HUES6 (cell line): Measurements from ENCODE around the gene DGCR2.

ENCODE experiments used
- H3K27ac ChIP-seq: 2 replicates; pipeline ENCODE4 v1.7.0; 2013; ENCODE audit warnings: low read depth, mild to moderate bottlenecking, low read length, inconsistent platforms
- H3K27me3 ChIP-seq: 2 replicates; pipeline ENCODE4 v1.6.1; 2013; ENCODE audit warnings: low read length; ENCODE audit not compliant: control insufficient read depth, insufficient read depth
- H3K36me3 ChIP-seq: 2 replicates; pipeline ENCODE4 v1.6.1; 2013; ENCODE audit warnings: low read length; ENCODE audit not compliant: control insufficient read depth, insufficient read depth
- H3K4me1 ChIP-seq: 2 replicates; pipeline ENCODE4 v1.6.1; 2013; ENCODE audit warnings: low read length; ENCODE audit not compliant: control insufficient read depth, insufficient read depth
- H3K4me3 ChIP-seq: 2 replicates; pipeline ENCODE4 v1.5.1; 2013; ENCODE audit warnings: low read depth, low read length
- H3K9ac ChIP-seq: one replicate; pipeline ENCODE4 v1.6.1; 2013; ENCODE audit warnings: mild to moderate bottlenecking, low read length
- H3K9me3 ChIP-seq: 2 replicates; pipeline ENCODE4 v1.6.1; 2013; ENCODE audit warnings: low read depth, low read length; ENCODE audit not compliant: control insufficient read depth, insufficient read depth

Gene DGCR2

DNA sequence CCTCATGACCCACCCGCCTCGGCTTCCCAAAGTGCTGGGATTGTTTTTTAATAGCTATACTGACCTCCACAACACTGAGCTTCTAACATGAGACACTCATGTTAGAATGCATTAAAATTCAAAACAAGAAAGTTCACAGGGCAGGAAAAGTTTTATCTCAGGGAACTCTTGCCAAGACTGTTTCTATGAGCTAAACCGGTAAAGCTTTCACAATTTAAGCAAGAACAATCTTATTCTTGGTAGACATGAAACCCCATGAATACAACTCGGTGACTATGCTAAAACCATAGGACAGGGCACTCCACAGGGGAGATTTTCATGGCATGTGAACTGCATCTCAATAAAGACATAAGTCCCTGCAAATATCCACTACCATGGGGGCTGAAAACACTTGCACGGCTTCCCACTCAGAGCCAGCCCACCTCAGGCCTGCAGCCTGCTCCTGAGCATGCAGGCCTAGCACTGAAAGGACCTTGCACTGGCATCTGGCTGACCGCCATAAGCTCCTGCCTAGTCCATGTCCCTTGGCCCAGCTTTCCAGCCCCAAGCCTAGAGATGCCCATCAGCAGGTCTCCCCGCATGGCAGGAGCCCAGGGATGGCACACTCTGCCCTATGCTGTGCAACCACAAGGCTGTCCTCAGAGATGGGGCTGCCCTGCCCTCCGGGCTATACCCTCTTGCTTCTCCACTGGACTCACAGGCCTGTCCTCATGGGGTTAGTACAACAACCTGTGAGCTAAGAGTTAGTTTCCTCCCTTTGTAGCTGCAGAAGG lies 58.4 kb downstream of the DGCR2 start:
- no peak overlapping the region for H3K9ac ChIP-seq
- no peak overlapping the region for H3K4me3 ChIP-seq
- H3K4me1 ChIP-seq: no peaks in the 10 kb centered on the region
- H3K9me3 ChIP-seq: no peaks in the 10 kb centered on the region
- H3K27me3 ChIP-seq: no peaks in the 10 kb centered on the region
- H3K36me3 ChIP-seq: peaks cover 87% of the 10 kb centered on the region
- H3K27ac ChIP-seq: no peak overlapping the region

DNA sequence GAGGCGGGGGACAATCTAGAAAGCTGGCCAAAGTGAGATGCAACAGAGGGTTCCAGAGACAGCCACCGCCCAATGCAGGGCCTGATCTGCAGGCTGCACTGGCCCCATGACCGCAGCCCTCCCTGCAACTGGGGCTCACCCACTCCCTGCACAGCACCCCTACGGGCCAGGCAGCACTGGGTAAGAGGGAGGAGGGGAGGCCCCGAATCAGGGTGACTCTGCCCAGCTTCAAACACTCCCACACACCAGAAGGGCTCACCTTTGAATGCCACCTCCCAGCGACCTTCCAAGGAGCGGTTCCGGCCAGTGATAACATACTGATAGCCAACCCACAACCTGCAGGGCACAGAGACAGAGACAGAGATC lies 59.3 kb downstream of the DGCR2 start:
- no peak overlapping the region for H3K9ac ChIP-seq
- H3K36me3 ChIP-seq: peaks cover 92% of the 10 kb centered on the region
- no peaks in the 10 kb centered on the region for H3K4me1 ChIP-seq
- no peak overlapping the region for H3K4me3 ChIP-seq
- no peaks in the 10 kb centered on the region for H3K27me3 ChIP-seq
- no peak overlapping the region for H3K27ac ChIP-seq
- H3K9me3 ChIP-seq: no peaks in the 10 kb centered on the region

DNA sequence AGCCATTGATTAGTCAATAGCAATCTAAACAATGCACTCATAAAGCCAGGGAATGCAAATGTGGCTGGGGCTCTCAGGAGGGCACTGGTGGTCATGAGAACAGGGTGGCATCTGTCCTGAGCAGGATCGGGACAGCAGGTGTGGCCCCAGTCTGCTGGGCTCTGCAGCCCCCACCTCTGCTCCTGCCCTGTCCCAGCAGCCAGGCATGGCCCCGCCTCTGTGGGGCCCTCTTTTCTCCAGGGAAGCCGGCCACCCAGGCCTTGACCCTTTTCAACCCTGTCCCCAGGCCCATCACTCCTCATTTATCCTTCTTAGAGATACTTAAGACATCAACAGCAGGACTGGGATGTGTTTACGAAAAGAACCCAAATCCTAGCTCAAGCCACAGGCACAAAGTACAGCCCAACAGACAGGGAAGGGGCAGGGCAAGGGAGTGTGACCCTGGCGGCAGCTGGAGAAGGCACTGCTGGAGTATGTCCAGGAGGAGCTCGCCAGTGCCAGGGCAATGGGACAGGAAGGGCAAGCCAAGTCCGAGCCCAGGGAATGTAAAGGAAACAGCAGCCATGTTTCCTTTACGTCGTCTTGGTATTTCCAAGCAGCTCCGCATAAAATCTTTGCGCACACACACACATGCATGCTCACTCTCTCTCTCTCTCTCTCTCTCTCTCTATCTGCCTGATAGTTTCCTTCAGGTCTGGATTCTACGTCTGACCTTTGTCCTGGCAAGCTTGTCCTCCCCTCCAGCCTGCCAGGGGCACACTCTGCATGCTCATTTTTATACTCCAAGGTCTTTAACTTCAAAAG lies 59.9 kb downstream of the DGCR2 start:
- Histone ChIP-seq H3K4me3 (no peak overlapping the region), H3K9ac (no peak overlapping the region), H3K27me3 (no peaks in the 10 kb centered on the region), H3K4me1 (no peaks in the 10 kb centered on the region), H3K9me3 (no peaks in the 10 kb centered on the region), H3K27ac (no peak overlapping the region), H3K36me3 (peaks cover 94% of the 10 kb centered on the region)

DNA sequence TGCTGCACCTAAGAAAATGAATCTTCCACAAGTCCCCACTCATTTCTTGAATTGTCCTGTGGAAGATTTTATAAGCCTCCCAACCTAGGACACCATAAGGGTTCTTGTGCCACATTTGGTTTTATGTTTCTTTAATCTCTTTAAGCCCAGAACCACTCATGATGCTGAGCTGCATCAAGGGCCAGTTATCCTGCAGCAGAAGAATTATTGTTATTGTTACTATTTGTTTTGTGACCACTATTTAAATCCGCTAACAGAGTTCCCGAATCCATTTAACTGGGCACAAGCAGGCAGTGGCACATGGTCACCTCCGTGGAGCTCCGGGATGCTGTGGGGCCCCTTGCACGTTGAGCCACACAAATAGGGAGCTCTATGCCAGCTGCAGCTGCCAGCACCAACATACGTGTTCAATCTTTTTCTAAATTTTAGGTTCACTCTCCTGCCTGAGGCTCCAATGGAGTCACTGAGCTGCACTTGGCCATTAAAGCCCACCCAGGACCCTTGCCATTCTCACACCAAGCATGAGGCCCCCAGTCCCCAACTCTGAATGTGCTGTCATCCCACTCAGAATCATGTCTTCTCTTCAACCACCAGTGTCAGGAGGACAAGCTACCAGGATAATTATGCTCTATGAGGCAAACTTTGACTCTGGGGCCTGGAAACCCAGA lies 60.6 kb downstream of the DGCR2 start:
- H3K4me1 ChIP-seq: no peaks in the 10 kb centered on the region
- H3K4me3 ChIP-seq: no peak overlapping the region
- peaks cover 94% of the 10 kb centered on the region for H3K36me3 ChIP-seq
- H3K27ac ChIP-seq: no peak overlapping the region
- H3K9ac ChIP-seq: no peak overlapping the region
- H3K9me3 ChIP-seq: no peaks in the 10 kb centered on the region
- H3K27me3 ChIP-seq: no peaks in the 10 kb centered on the region

DNA sequence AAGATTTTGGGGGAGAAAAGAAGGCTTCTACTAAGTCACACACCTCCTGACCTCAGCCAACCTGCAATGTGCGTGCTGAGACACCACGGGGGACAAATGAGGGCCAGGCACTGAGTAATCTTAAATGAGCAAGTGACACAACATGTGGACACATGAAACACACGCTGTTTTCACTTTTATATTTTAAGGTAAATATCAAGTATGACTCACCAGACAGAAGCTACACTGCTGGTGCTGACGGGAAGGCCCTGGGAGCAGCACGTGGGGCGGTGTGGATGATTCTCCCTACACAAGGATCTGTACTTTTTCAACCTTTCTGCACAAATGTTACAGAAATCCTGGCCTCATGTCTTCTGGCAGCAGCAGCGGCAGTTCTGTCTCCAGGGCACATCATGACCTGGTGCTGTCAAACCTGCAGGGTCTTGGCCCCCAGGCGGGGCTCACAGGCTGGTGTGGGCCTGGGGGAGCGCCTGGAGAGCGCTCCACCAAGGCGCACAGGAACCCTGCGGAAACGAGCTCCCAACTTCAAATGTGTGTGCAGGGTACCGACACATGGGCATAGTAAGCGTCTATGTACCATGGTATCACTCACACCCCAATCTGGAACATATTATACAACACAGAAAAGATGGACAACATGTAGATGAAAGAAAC lies 61.7 kb downstream of the DGCR2 start:
- no peak overlapping the region for H3K4me3 ChIP-seq
- no peaks in the 10 kb centered on the region for H3K9me3 ChIP-seq
- peaks cover 94% of the 10 kb centered on the region for H3K36me3 ChIP-seq
- no peak overlapping the region for H3K9ac ChIP-seq
- H3K4me1 ChIP-seq: no peaks in the 10 kb centered on the region
- H3K27me3 ChIP-seq: no peaks in the 10 kb centered on the region
- H3K27ac ChIP-seq: no peak overlapping the region

DNA sequence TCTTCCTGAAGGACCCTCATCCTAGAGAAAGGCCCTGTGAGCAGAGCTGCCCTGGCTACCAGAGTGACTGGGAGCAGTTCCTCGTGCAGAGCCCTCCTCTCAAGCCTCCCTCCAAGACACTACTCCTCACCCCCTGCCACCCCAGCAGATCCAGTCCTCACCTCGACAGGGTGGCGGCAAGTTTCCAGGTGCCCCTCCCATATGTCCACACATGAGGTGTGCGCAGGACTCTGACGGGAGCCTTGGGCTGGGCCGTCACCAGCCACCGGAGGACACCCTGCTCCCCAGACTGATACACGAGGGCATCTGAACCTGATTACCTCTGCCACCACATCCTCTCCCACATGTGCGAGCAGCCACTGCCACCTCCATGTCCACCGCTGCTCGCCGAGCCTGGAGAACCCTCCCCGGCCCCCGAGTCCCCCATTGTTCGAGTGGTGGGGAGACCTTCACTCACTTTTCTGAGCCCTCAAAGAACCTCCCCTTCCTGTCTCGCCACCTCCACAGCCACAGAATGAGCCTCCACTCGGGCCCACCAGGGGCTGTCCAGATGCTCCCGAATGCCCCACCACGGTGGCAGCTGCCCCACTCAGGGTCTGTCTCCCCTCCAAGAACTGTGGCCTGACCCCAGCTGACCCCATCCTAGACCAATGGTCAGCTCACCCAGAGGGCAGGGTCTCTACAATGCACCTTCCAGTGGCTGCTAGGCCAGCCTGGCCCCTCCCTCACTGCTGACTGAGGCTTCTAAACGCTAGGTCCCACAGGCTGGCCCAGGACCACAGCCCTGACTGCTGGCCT lies 62.5 kb downstream of the DGCR2 start:
- H3K4me1 ChIP-seq: no peaks in the 10 kb centered on the region
- no peak overlapping the region for H3K4me3 ChIP-seq
- peaks cover 86% of the 10 kb centered on the region for H3K36me3 ChIP-seq
- peak overlapping the region; percentile 9 for H3K9ac ChIP-seq
- H3K27me3 ChIP-seq: no peaks in the 10 kb centered on the region
- no peaks in the 10 kb centered on the region for H3K9me3 ChIP-seq
- H3K27ac ChIP-seq: no peak overlapping the region

DNA sequence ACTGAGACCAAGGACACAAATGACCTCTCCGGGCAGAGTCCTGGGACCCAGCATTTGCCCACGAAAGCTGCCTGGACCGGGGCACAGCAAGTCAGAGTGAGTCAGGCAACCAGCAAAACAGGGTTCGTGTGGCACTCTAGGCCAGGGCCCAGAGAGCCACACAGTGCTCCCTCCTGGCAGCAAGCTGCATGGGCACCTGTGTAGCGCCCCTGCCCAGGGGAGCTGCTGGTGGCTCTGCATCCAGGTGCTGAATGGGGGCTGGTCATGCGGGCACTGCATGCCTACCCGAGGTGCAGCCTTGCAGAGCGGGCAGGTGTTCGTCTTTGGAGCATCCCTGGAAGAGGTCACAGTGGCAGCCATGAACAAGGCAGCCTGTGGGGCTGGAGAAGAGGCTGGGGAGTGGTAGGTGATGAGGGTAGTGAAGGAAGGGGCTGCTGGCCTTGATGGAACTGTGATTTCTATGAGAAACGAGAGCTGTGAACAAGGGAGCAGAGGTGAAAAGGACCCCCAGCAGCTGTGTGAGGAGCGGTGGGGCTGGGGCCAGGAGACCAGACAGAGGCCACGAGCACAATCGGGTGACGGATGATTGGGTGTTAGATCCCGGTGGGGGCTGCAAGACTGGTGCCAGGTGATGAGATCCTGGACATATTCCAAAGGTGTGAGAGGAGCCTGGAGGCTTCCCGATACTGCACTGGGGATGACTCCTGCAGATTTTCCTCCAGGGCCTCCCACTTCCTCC lies 63.3 kb downstream of the DGCR2 start:
- Histone ChIP-seq H3K4me3 (no peak overlapping the region), H3K27me3 (no peaks in the 10 kb centered on the region), H3K27ac (no peak overlapping the region), H3K4me1 (no peaks in the 10 kb centered on the region), H3K9me3 (no peaks in the 10 kb centered on the region), H3K9ac (no peak overlapping the region), H3K36me3 (peaks cover 85% of the 10 kb centered on the region)

DNA sequence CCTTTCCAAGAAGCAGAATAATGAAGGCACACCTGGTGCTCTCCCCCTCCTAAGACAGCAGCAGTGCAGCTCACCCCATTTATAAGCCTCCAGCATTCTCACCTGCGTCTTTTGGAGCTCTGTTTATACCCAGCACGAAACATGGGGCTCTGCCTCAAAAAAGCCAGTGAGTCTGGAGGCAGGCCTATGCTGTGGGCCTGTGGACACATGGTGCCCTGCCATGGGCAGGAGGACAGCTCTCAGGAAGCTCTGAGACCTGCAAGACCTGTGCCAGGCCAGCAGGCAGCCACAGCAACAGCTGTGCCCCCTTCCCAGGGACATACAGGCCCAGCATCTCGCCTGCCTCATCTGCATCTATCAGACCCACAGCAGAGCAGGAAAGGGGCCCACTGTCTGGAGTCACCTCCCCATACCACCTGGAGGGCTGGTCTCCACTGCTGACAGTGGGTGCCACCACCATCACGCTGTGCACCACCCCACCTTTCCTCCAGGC lies 64.2 kb downstream of the DGCR2 start:
- Histone ChIP-seq H3K9me3 (no peaks in the 10 kb centered on the region), H3K36me3 (peaks cover 83% of the 10 kb centered on the region), H3K4me1 (no peaks in the 10 kb centered on the region), H3K9ac (no peak overlapping the region), H3K27ac (no peak overlapping the region), H3K27me3 (no peaks in the 10 kb centered on the region), H3K4me3 (no peak overlapping the region)

DNA sequence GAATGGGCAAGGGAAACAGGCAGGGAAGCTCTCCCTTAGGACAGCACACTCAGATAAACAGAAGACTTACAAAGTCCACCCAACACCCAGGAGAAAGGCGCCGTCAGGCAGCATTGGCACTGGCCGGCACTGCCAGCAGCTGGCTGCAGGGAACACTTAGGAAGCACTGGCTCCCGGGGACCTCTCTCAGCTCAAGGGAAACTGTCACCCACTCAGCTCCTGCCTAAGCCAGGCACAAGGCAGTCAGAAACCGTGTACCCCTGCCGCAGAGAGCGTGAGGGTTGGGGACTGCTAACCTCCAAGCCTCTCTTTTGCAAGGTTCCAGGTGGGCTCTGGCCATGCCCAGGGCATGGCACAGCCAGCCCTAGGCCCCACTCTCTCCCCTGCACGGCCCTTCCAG lies 64.7 kb downstream of the DGCR2 start:
- Histone ChIP-seq H3K27ac (no peak overlapping the region), H3K9ac (no peak overlapping the region), H3K27me3 (no peaks in the 10 kb centered on the region), H3K36me3 (peaks cover 83% of the 10 kb centered on the region), H3K9me3 (no peaks in the 10 kb centered on the region), H3K4me1 (no peaks in the 10 kb centered on the region), H3K4me3 (no peak overlapping the region)

DNA sequence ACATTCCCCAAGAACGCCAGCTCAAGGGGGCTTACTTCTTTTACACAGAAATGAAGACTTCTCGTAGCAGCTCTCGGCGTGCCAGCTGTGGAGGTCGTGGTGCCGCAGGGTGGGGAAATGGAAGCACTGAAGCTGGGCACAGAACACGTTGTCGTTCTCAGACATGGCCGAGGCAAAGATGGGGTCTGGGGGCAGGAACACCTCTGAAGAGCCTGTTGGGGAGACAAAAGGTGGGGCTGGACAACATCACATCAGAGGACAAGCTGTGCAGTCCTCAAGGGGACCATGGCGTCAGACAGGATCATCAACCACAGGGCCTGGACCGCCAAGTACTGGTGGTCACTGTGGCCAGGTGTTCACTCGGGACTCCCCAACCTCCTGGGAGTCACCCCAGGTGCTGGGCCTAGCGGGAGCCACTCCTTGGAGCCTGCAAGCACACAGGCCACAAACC lies 65.2 kb downstream of the DGCR2 start:
- Histone ChIP-seq H3K27ac (no peak overlapping the region), H3K36me3 (peaks cover 78% of the 10 kb centered on the region)

More for the DNA sequence above, 65.2 kb downstream of the DGCR2 start:
- H3K9ac ChIP-seq: no peak overlapping the region
- no peak overlapping the region for H3K4me3 ChIP-seq
- H3K4me1 ChIP-seq: no peaks in the 10 kb centered on the region
- no peaks in the 10 kb centered on the region for H3K27me3 ChIP-seq
- no peaks in the 10 kb centered on the region for H3K9me3 ChIP-seq
